Hepatocyte (in vitro differentiated cells): ENCODE measurements around the gene CBX4.

Experiments
- CTCF ChIP-seq: fragments of 200-600 bp; sonication (generic); IDR thresholded peaks from 2 replicates; pipeline ENCODE4 v1.5.1; 2016; ENCODE audit warnings: antibody characterized with exemption, mild to moderate bottlenecking; ENCODE audit not compliant: poor library complexity
- EZH2phosphoT487 ChIP-seq: fragments of 200-600 bp; sonication (generic); IDR thresholded peaks from one replicate; pipeline ENCODE4 v1.6.1; 2018; ENCODE audit warnings: antibody characterized with exemption, mild to moderate bottlenecking, low read depth, moderate library complexity; ENCODE audit not compliant: unreplicated experiment, severe bottlenecking

GRCh38 chr17:79819085-79819484 lies 20.2 kb downstream of the CBX4 start:
- no peak for TF ChIP-seq EZH2phosphoT487
- no peak for TF ChIP-seq CTCF
